HCT116 (cell line): ENCODE data around the gene HNRNPA2B1. TPM values are rescaled to one million over a fixed set of nuclear protein-coding genes. Genes with fewer than 3 reads are reported as not detected.

Source experiments
- ATAC-seq: fragments of 200-7000 bp; cut with Tn5 transposase; 2 replicates; pipeline ENCODE4 v1.9.1; 2020; ENCODE audit warnings: mild to moderate bottlenecking, moderate library complexity
- BruUV-seq: library from RNA; stranded (reverse); fragments of 400-500 nt; replicated peaks from 2 replicates; lab custom pipeline; 2021; lab: Mats Ljungman, UMichigan
- CTCF ChIA-PET: fragments of 300-600 bp; sonication (Branson Sonifier 250); formaldehyde crosslinking; loops from one replicate; lab custom pipeline; 2021; ENCODE audit warnings: antibody characterized with exemption; lab: Charles Lee
- POLR2A ChIA-PET: fragments of 300-600, 350-600 bp; sonication (Branson Sonifier 250); formaldehyde crosslinking; loops from one replicate; lab custom pipeline; 2021; ENCODE audit warnings: antibody characterized with exemption; lab: Charles Lee
- RAD21 ChIA-PET, 2 experiments: fragments of 300-600 bp; sonication (Branson Sonifier 250); formaldehyde crosslinking; loops; one replicate each; lab custom pipeline; 2023; ENCODE audit warnings: low total read pairs in 2 of 2; ENCODE audit not compliant: uncharacterized antibody in 2 of 2, unreplicated experiment in 2 of 2, low non-redundant PET in 1 of 2; lab: Charles Lee
- DNase-seq: peaks from one replicate; pipeline ENCODE4 v3.0.0-alpha.2; 2010; ENCODE audit warnings: low read depth, low spot score
- H2AFZ ChIP-seq: fragments of 200-600 bp; shearing (Covaris generic), sonication (generic); 2 replicates; pipeline ENCODE4 v1.6.1; 2017; ENCODE audit warnings: low read depth, mixed run types, mixed read lengths, antibody characterized with exemption, low read length; ENCODE audit not compliant: poor library complexity, severe bottlenecking
- H3K27ac ChIP-seq: 2 replicates; pipeline ENCODE4 v1.5.1; 2012; ENCODE audit warnings: low read depth, low read length
- H3K27me3 ChIP-seq: fragments of 200-600 bp; sonication (generic); 2 replicates; pipeline ENCODE4 v1.6.1; 2016; ENCODE audit warnings: mixed run types, low read length, mixed read lengths; ENCODE audit not compliant: insufficient read depth
- H3K36me3 ChIP-seq, 2 experiments: fragments of 200-500 bp in 1 of 2; fragments of 200-600 bp in 1 of 2; sonication (Bioruptor generic) in 1 of 2; sonication (generic) in 1 of 2; 2 replicates each; pipeline versions ENCODE4 v1.5.1 to v1.6.1; 2014 to 2016; ENCODE audit warnings: low read length in 2 of 2, inconsistent platforms in 1 of 2, mixed read lengths in 1 of 2, mixed run types in 1 of 2; ENCODE audit not compliant: insufficient read depth in 2 of 2, control insufficient read depth in 1 of 2
- H3K4me1 ChIP-seq, 2 experiments: fragments of 200-600 bp in 1 of 2; sonication (generic) in 1 of 2; 2 replicates each; pipeline versions ENCODE4 v1.5.1 to v1.6.1; 2012 to 2017; ENCODE audit warnings: low read length in 2 of 2, inconsistent platforms in 1 of 2, mild to moderate bottlenecking in 1 of 2, mixed read lengths in 1 of 2, mixed run types in 1 of 2, moderate library complexity in 1 of 2; ENCODE audit not compliant: insufficient read depth in 2 of 2, control insufficient read depth in 1 of 2
- H3K4me2 ChIP-seq: fragments of 200-600 bp; sonication (generic); 2 replicates; pipeline ENCODE4 v1.6.1; 2017; ENCODE audit warnings: mixed run types, low read length, mixed read lengths
- H3K4me3 ChIP-seq, 2 experiments: fragments of 200-600 bp in 1 of 2; sonication (generic) in 1 of 2; replicated peaks in 1 of 2; 2 replicates each; pipeline ENCODE4 v1.5.1; 2011 to 2016; ENCODE audit warnings: low read length in 2 of 2, control low read depth in 1 of 2, low read depth in 1 of 2, mild to moderate bottlenecking in 1 of 2, mixed read lengths in 1 of 2, mixed run types in 1 of 2
- H3K79me2 ChIP-seq: fragments of 200-600 bp; sonication (generic); 2 replicates; pipeline ENCODE4 v1.6.1; 2017; ENCODE audit warnings: mild to moderate bottlenecking, mixed run types, low read length, moderate library complexity, mixed read lengths; ENCODE audit not compliant: insufficient read depth
- H3K9ac ChIP-seq: fragments of 200-600 bp; sonication (generic); 2 replicates; pipeline ENCODE4 v1.6.1; 2016; ENCODE audit warnings: low read length, mixed read lengths
- H3K9me2 ChIP-seq: fragments of 200-600 bp; sonication (generic), shearing (Covaris generic); 2 replicates; pipeline ENCODE4 v1.6.1; 2017; ENCODE audit warnings: mixed run types, mild to moderate bottlenecking, moderate library complexity; ENCODE audit not compliant: insufficient read depth
- H3K9me3 ChIP-seq, 2 experiments: fragments of 200-500 bp in 1 of 2; fragments of 200-600 bp in 1 of 2; sonication (Bioruptor generic) in 1 of 2; sonication (generic) in 1 of 2; 2 replicates each; pipeline ENCODE4 v1.6.1; 2014 to 2017; ENCODE audit warnings: low read length in 2 of 2, mixed read lengths in 2 of 2, inconsistent platforms in 1 of 2, low read depth in 1 of 2, mild to moderate bottlenecking in 1 of 2, mixed run types in 1 of 2, moderate library complexity in 1 of 2; ENCODE audit not compliant: control insufficient read depth in 1 of 2, insufficient read depth in 1 of 2
- H4K20me1 ChIP-seq: fragments of 200-600 bp; sonication (generic), shearing (Covaris generic); 2 replicates; pipeline ENCODE4 v1.6.1; 2017; ENCODE audit warnings: mixed run types, mild to moderate bottlenecking, moderate library complexity; ENCODE audit not compliant: insufficient read depth
- CBX3 ChIP-seq: IDR thresholded peaks from 2 replicates; pipeline ENCODE4 v1.6.1; 2012; ENCODE audit warnings: low read depth
- EGR1 ChIP-seq: IDR thresholded peaks from 2 replicates; pipeline ENCODE4 v1.6.1; 2012; ENCODE audit warnings: low read depth
- EZH2phosphoT487 ChIP-seq: fragments of 200-600 bp; IDR thresholded peaks from 2 replicates; pipeline ENCODE4 v1.6.1; 2018; ENCODE audit warnings: antibody characterized with exemption, borderline replicate concordance
- FOSL1 ChIP-seq: IDR thresholded peaks from 2 replicates; pipeline ENCODE4 v1.6.1; 2012; ENCODE audit warnings: low read depth
- JUND ChIP-seq: IDR thresholded peaks from 2 replicates; pipeline ENCODE4 v1.6.1; 2012
- SIN3A ChIP-seq: IDR thresholded peaks from 2 replicates; pipeline ENCODE4 v1.6.1; 2012; ENCODE audit warnings: low read depth
- TCF7L2 ChIP-seq: IDR thresholded peaks from 2 replicates; pipeline ENCODE4 v1.7.0; 2011; ENCODE audit warnings: borderline replicate concordance, inconsistent platforms; ENCODE audit not compliant: insufficient read depth, insufficient read length; ENCODE audit errors: extremely low read depth
- ZBTB33 ChIP-seq: IDR thresholded peaks from 2 replicates; pipeline ENCODE4 v1.6.1; 2011; ENCODE audit warnings: mild to moderate bottlenecking, low read length, moderate library complexity; ENCODE audit not compliant: insufficient replicate concordance; ENCODE audit errors: extremely low read depth
- intact Hi-C: fragments of 100-400 bp; cut with micrococcal nuclease; formaldehyde crosslinking; loops from 2 replicates; pipeline ENCODE4 v1.10.0; 2022
- total RNA-seq: library from RNA; stranded (reverse); gene quantifications from one replicate; pipeline ENCODE4 v1.2.1, GENCODE V29; 2021; ENCODE audit not compliant: unreplicated experiment

HNRNPA2B1 gene
- total RNA-seq, 1 experiment from 2014 or later, result 870 TPM

- ChIA-PET POLR2A (no interaction called here), CTCF (no interaction called here), RAD21 (no interaction called here)
- no peak overlapping the region for H2AFZ ChIP-seq
- TF ChIP-seq FOSL1 (peak; percentile 14; the same call in 1 of the 2 replicates), TCF7L2 (no peak)
- H3K4me2 ChIP-seq, result peak overlapping the region; percentile 53
- no peaks in the 10 kb centered on the region for H3K9me3 ChIP-seq
- intact Hi-C loops, result no loop called here
- H3K27me3 ChIP-seq, result no peaks in the 10 kb centered on the region
- DNase-seq (peak; percentile 28), ATAC-seq (no peak)
- H3K36me3 ChIP-seq, result no peaks in the 10 kb centered on the region
- BruUV-seq, result no TSS peak
- peaks cover 75% of the 10 kb centered on the region for H3K79me2 ChIP-seq
- no peaks in the 10 kb centered on the region for H3K9me2 ChIP-seq
- no peaks in the 10 kb centered on the region; the same call in 1 of the 2 replicates for H4K20me1 ChIP-seq
- no peak overlapping the region; the same call in 1 of the 2 replicates for H3K27ac ChIP-seq
- peaks cover 25 to 60% of the 10 kb centered on the region in 2 experiments for H3K4me1 ChIP-seq
- no peak overlapping the region for H3K4me3 ChIP-seq
- H3K9ac ChIP-seq, result peak overlapping the region; percentile 24; the same call in 1 of the 2 replicates
These were observed 43.8 kb downstream of the HNRNPA2B1 start for GRCh38 chr7:26156451-26157420.

DNA sequence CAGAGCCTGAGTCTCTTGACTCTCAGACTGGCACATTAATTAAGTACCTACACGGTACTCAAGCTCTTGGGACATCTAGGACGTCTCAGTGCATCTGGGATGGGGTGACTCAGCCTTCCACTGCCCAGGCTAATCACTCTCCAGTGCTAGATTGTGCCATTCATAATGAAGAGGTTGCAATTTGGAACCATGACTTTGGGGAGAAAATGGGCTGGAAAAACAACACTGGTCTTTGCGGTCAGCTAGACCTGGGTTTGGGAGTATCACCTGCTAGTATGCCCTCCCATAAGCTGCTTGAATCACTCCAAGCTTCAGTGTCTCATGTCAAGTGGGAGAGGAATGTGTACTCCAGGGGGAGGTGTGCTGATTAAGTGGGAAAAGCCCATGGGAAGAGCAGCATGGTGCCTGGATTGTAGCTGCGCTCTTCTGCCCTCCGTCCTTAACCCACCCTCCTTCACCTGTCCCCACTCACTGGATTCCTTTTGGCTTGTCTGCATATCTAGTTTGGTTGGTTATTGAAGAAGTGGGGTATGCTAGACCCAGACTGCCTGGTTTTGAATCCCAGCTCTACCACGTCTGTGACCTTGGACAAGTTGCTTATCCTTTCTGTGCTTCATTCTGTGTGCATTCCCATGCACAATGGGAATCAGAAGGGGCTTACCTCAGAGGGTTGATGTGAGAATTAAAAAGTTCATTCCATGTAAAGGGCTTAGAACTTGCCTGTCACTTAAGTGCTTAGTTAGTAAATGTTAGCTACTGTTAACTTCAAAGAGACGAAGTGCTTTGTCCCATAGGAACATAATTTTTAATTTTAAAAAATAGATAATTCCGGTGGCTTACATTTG lies 44.8 kb downstream of the HNRNPA2B1 start:
- H3K27me3 ChIP-seq, result no peaks in the 10 kb centered on the region
- H3K9me2 ChIP-seq, result no peaks in the 10 kb centered on the region
- ChIA-PET POLR2A (no interaction called here), RAD21 (interaction anchor here in 1 of 2 experiments (1.0 kb wide), 1 partner anchor 65 kb away, joined by 3 read pairs; no protein-coding TSS in a partner anchor), CTCF (interaction anchor here (0.7 kb wide), 1 partner anchor 65 kb away, joined by 3 read pairs; no protein-coding TSS in a partner anchor)
- ATAC-seq (no peak), DNase-seq (no peak)
- BruUV-seq, result TSS peak; percentile 2
- H3K4me1 ChIP-seq, result peaks cover 28 to 62% of the 10 kb centered on the region in 2 experiments
- H4K20me1 ChIP-seq, result no peaks in the 10 kb centered on the region; the same call in 1 of the 2 replicates
- TF ChIP-seq SIN3A (no peak), ZBTB33 (no peak), EZH2phosphoT487 (no peak), CBX3 (no peak), EGR1 (no peak), JUND (no peak)
- peak overlapping the region in 1 of 2 experiments; percentile 1; a peak in 1 of 4 replicates for H3K4me3 ChIP-seq
- peak overlapping the region; percentile 35 for H3K27ac ChIP-seq
- H3K4me2 ChIP-seq, result peak overlapping the region; percentile 53
- intact Hi-C loops, result no loop called here
- peak overlapping the region; percentile 33; the same call in 1 of the 2 replicates for H3K9ac ChIP-seq
- peaks cover 73% of the 10 kb centered on the region for H3K79me2 ChIP-seq
- H3K36me3 ChIP-seq, result no peaks in the 10 kb centered on the region
- no peaks in the 10 kb centered on the region for H3K9me3 ChIP-seq
- no peak overlapping the region for H2AFZ ChIP-seq
